GM18526 (cell line): ENCODE measurements around the gene UNC5CL.

Experiments used
- POLR2A ChIP-seq: IDR thresholded peaks from 3 replicates; pipeline ENCODE4 v1.6.1; 2011; ENCODE audit not compliant: insufficient read length; ENCODE audit errors: extremely low read depth

Gene UNC5CL

GRCh38 chr6:40977085-40977484 lies 61.9 kb downstream of the UNC5CL start:
- no peak for TF ChIP-seq POLR2A
